Posterior vena cava (tissue), 2 donors: ENCODE results near the gene TSEN15. TPM values are rescaled to one million over a fixed set of nuclear protein-coding genes. Genes with fewer than 3 reads are reported as not detected.

Experiments used
- DNase-seq: peaks from one replicate; pipeline ENCODE4 v3.0.0-alpha.2; 2020; ENCODE audit warnings: low spot score
- intact Hi-C, 2 donors: fragments of 100-400 bp; cut with DNase I; formaldehyde crosslinking; loops; one replicate each; pipeline versions ENCODE4 v1.14.1 to v1.14.2; 2022 to 2023
- total RNA-seq, 2 donors: library from RNA; stranded (reverse); fragmentation: NEBNext Ultra II Directional; extraction: Animal tissue kit (Norgen Biotek cat#: 25700); gene quantifications; one replicate each; pipeline ENCODE4 v1.2.1, GENCODE V29; 2021
- donor health status: DM: yes; HTN: yes; CAD: no.
- donor health status: DM: yes; HTN: yes; CAD: no.

Gene TSEN15
- total RNA-seq, 2 donors from 2014 or later, result 27.7 to 32.5 TPM

DNA sequence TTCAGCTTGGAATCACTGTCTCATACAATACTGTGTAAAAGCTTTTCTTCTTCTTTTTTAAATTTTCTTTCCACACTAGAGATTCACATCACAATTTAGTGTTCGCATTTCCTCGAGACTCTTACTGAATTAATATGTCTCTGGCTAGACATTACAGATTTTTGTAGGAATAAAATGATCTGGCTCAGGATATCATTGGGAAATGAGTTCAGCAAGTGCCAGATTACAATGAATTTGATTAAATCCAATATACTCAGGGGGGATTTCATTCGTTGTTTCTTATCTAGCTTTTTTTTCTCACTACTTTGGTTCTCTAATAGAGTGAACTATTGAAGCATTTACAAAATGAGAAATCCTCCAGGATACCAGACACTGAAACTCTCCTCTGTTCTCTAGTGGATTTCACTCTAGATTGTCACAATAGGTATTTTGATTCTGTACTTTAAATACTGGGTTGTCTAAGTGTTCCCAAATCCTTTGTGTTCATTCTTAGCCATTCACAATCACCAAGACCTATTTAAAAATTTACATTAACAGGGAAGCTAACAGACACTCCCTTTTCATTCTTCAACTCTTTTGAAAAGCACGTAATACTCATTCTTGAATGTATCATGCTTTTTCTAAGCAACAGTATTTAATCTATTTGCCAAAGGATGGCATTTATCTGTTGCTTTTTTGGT lies 2.8 kb upstream of the TSEN15 start:
- intact Hi-C loops, result no loop called here
- DNase-seq, result no peak

DNA sequence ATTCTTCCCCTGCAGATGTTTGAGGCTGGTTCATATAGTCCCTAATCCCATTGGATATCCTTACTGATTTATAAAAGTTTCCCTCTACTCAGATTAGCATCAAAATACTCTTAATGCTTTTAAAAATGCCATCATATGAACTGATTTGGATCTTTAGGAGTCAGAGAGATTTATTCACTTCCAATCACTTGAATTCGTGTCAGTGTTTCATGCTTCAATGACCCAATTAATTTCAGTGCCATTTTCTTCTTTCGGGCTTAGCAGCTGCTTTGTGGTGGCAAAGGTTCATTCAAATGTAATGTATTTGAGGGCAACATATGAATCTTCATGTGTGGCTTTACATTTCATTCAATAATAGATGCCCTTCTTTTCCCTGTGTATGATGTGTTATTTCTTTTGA lies 2.2 kb upstream of the TSEN15 start:
- no peak for DNase-seq
- intact Hi-C loops, result no loop called here

- no peak for DNase-seq
- intact Hi-C loops, result no loop called here
Measured at GRCh38 chr1:184049836-184050468, 1.6 kb upstream of the TSEN15 start.

DNA sequence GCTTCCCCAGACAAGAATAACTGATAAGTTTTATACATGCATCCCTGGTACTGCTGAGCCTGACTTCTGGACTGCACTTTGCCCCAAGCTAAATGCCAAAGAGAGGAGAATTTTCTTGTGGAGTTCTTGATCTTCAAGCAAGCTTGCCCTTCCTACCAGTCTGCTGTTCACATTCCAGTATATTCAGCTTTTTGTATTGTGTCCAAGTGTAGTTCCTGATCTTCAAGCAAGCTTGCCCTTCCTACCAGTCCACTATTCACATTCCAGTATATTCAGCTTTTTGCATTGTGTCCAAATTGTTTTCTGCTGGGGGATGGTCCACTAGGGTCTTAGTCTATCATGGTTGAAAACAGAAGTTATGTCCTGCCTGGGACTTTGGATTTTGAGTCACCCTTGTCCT lies 894 bp upstream of the TSEN15 start:
- intact Hi-C loops, result no loop called here
- no peak for DNase-seq

DNA sequence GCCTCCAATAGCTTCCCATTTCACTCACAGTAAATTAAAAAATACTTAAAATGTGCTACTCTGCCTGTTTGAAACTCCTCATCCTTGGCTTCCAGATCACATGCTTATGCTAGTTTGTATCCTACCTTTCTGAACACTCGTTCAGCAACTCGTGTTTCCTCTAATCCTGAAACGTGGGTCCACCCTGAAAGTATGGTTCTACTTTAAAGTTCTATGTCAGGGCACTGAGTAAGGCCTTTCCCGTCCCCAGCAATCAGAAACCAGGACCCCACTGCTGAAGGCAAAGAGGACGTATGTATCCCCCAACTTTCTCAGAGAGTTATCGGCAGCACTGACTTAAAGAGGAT lies 419 bp upstream of the TSEN15 start:
- intact Hi-C loops, result no loop called here
- DNase-seq, result no peak

GRCh38 chr1:184052194-184052559 lies 647 bp downstream of the TSEN15 start:
- intact Hi-C loops, result no loop called here
- DNase-seq, result no peak

DNA sequence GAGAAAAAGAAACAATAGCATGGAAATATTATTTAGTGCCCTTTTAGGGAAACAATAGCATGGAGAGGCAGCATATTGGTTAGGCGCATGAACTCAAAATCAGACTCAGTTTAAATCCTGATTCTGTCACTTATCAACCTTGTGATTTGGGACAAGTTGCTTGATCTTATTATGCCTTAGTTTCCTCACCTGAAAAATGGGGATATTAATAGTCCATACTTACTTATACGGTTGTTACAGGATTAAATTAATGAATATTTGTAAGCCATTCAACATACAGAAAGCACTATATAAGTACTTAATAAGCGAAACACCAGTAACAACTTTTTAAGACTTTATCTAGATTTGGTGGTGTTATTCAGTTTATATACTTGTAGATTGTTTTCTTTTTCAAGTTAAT lies 1.2 kb downstream of the TSEN15 start:
- intact Hi-C loops, result no loop called here
- DNase-seq, result no peak

DNA sequence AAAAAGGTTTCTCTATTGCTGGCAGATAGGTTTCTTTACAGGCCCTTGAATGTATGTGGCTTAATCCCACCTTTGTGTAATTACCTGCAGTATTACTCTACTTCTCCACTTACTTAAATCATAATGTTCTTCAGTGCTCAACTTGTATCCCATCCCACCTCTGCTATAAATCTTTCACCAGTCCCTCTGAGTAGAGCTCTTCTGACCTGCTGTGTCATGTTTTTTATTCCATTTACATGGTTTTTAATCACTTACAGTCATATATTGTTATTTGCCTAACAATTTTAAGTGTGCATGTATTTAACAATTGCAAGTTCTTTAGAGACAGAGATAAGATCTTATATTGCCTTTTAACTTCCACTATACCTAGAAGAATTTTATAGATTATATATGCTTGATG lies 2.4 kb downstream of the TSEN15 start:
- intact Hi-C loops, result no loop called here
- DNase-seq, result no peak

- DNase-seq, result no peak
- intact Hi-C loops, result no loop called here
Measured at GRCh38 chr1:184056921-184057555, 5.5 kb downstream of the TSEN15 start.

GRCh38 chr1:184059887-184060286 lies 8.4 kb downstream of the TSEN15 start:
- no peak for DNase-seq
- intact Hi-C loops, result no loop called here

DNA sequence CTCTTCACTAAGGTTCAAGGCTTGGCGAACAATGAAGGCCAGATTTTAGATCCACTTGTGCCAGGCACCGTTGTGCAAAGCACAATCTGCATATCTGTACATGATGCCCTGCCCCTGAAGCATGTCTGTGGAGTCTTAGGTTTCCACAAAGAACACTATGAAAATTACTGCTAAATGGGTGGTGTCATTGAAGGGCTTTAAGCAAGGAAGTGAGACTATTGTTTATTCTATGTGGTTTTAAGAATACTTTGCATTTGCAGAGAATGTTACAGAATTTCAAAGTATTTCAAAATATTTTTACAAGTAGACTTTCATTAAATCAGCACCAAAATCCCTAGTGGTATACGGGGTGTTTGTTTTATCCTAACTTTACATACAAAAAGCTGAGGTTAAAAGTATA lies 8.8 kb downstream of the TSEN15 start:
- intact Hi-C loops, result no loop called here
- no peak for DNase-seq

DNA sequence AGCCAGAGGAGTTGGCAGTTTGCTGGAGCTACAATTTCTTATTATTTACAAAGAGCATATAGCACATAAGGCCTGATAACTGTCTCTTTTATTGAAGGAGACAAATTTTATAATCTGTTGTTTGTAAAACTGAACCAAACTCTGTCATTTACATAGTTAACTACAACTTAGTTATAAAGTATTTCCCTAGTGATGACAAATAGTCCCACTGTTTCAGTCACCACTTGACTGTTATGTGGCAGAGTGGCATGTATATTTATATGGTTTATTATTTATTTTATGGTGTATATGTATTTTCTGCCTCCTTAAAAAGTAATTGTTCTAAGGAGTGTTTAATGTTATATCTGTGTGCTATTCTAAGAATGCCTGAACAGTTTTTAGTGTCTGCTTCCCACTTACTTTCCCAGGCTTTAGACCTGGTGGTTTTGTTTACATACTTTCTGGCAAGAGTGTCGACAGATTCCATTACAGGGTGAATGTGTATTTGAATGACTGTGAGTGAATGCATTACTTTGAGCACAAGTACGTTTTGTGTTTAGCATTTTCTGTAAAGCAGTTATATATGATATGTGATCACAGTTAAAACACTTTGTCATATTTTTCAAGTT lies 10.0 kb downstream of the TSEN15 start:
- no peak for DNase-seq
- intact Hi-C loops, result no loop called here

- DNase-seq, result no peak
- intact Hi-C loops, result no loop called here
Measured at GRCh38 chr1:184062640-184063286, 11.2 kb downstream of the TSEN15 start.

DNA sequence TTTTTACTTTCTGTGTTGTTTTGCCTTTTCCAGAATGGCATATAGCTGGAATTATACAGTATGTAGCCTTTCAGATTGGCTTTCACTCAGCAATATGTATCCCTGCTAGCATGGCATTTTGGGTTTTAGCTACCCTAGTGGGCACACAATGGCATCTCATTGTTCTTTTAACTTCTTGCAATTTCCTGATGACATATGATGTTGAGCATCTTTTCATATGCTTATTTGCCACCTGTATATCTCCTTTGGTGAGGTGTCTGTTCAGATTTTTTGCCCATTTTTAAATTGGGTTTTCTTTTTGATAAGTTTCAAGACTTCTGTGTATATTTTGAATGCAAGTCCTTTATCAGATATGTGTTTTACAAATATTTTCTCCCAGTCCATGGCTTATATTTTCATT lies 14.0 kb downstream of the TSEN15 start:
- no peak for DNase-seq
- intact Hi-C loops, result no loop called here

GRCh38 chr1:184068354-184068753 lies 16.8 kb downstream of the TSEN15 start:
- intact Hi-C loops, result no loop called here

DNA sequence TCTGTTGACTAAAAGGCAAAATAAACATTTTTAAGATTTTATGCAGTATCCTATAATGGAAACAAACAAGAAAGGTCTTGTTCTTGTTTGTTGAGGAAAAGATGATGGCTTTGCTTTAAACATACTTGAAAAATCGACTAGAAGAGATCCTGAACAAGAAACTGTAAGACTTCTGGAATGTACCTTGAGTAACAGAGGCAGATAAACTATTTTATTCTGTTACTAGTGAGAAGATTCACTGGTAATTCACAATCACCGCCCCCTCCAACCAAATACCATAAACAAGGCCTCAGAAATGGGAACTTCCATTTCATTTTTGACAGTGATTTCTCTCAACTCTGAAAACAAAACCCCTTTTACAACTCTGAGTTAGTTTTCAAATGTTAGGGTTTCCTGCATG lies 18.1 kb downstream of the TSEN15 start:
- intact Hi-C loops, result no loop called here
- no peak for DNase-seq

More at GRCh38 chr1:184068354-184068753, 16.8 kb downstream of the TSEN15 start:
- no peak for DNase-seq

- intact Hi-C loops, result no loop called here
- no peak for DNase-seq
Measured at GRCh38 chr1:184072376-184072775, 20.8 kb downstream of the TSEN15 start.

GRCh38 chr1:184074383-184074782 lies 22.9 kb downstream of the TSEN15 start:
- intact Hi-C loops, result no loop called here
- no peak for DNase-seq

DNA sequence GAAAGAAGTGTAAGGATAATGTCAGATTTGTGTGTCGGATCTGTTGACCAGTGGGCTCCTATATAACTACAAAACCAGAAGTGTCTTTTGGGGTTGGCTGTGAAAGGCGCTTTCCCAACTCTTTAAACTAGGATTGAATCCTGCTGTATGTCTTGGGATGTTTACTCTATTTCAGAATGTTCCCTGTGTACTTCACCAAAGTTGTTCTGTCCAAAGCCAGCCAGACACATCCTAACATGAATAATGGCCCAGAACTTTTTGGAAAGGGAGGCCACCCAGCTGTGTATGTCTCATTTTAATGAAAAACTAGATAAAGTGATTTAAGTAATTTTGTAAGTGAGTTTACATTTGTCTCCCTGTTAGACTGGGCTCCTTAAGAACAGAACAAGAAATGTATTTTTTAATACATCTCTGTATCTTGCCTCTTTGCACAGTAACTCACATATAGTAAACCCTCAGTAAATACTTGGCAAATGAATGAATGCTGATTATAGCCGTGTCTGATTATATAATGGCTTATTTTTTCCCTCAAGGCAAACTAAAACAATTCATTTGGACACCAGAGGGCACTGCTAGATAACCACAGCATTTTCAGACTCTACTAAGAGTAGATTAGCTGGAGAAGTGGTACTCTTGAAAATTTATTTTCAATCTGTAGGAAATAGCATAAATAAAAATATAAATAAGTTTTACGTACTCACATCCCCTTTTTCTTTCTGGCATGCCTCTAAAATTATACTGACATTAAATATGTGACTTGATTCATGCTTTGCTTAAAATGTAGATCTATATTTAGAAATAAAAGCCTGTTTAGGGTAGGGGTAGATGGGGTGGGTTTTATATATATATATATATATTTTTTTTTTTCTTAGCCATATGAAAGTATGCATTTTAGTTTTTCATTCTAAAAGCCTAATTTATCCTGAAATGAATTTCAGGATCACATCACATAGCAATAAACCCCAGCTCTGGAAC lies 23.8 kb downstream of the TSEN15 start:
- intact Hi-C loops, result no loop called here
- no peak for DNase-seq
